ENCODE results near the gene ZKSCAN7. TPM values are rescaled to one million over a fixed set of nuclear protein-coding genes. Genes with fewer than 3 reads are reported as not detected.

ZKSCAN7 gene
- polyA plus RNA-seq (ENCODE audit: low read depth in 6 of 6): 1 to 10 TPM; 3.4 to 6.2 (median 5.0) TPM

DNA sequence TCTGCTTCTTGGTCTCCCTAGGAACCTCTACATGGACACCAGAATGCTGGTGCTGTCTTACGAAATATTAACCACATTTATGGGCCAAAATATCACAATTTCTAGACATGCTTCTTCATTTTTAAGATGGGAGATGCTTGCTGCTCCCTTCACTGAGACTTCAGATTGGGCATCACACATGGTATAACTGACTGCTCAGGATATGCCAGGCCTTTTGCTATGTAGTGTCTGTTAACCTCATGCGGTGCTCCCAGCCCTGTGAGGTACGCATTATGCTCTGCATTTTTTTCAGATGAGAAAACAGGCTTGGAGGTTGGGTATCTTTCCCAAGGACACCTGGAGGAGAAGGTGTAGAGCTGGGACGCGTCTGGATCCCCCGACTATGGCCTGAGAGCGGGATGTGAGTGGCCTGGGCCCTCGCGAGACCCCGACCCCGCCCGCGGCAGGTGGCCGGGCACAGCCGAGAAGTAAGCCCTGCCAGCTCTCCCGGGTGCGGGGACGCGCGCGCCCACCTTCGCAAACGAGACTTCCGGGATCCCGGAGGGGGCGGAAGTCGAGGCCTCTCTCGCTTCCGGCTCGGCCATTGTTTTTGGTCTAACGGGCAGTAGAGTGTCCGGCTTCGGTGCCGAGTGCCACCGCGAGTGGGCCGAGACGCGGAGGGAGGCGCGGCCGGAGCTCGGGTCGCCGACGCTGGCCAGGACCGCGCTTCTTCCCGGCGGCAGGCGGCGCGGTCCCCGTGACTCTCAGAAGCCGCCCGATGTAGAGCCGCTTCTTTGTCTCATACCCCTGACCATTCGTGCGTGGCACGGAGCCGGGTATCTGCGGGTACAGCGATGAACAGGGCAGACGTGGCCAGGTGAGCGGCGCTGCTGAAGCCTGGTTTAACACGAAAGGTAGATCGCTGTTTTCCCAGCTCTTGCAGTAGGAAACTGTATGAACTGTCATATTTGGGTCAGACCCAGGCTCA is at the start of gene ZKSCAN7:
Gene ZKSCAN7, plus strand, starts transcription at position 568 of the 967 bp plus-strand sequence. CDS start 1,855 bp downstream, outside the sequence.
- Mint-ChIP-seq H3K36me3 (peaks cover 10 to 15% of the 10 kb centered on the region in 2 donors), H3K27ac (peak within 1 kb of the TSS; percentile 55 to 94 (median 88)), H3K4me3 (peak within 1 kb of the TSS; percentile 87 to 97 (median 96)), H3K9me3 (peaks cover 0 to 5% (median 1%) of the 10 kb centered on the region in 7 donors), H3K4me1 (peaks cover 19 to 23% (median 21%) of the 10 kb centered on the region in 3 donors), H3K27me3 (peaks cover 19 to 25% (median 19%) of the 10 kb centered on the region in 3 donors)
- DNase-seq (peak; percentile 35), ATAC-seq (ENCODE audit: low read depth in 2 of 2) (peak; percentile 77 to 84)

DNA sequence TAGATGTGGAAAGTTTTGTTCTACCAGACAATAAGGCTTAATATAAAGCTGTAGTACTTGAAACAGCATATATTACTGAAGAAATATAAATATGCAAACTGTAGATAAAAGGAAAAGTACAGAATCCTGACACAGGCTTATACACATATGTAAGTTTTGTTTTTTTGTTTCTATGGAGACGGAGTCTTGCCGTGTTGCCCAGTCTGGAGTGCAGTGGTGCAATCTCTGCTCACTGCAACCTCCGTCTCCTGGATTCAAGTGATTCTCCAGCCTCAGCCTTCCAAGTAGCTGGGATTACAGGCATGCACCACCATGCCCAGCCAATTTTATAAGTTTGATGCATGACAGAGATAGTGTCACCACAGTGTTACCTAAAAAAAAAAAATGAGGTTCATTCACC is 48.4 kb upstream of the ZKSCAN7 start:
- Mint-ChIP-seq H3K4me1 (peaks cover 36 to 51% (median 46%) of the 10 kb centered on the region in 3 donors), H3K27ac (peak overlapping the region in 1 of 6 donors; percentile 67), H3K27me3 (no peaks in the 10 kb centered on the region), H3K36me3 (peaks cover 22 to 23% of the 10 kb centered on the region in 2 donors), H3K9me3 (peaks cover 5 to 17% (median 10%) of the 10 kb centered on the region in 7 donors), H3K4me3 (peak overlapping the region in 1 of 8 donors; percentile 41)
- ATAC-seq (ENCODE audit: low read depth in 2 of 2) (no peak), DNase-seq (no peak)

DNA sequence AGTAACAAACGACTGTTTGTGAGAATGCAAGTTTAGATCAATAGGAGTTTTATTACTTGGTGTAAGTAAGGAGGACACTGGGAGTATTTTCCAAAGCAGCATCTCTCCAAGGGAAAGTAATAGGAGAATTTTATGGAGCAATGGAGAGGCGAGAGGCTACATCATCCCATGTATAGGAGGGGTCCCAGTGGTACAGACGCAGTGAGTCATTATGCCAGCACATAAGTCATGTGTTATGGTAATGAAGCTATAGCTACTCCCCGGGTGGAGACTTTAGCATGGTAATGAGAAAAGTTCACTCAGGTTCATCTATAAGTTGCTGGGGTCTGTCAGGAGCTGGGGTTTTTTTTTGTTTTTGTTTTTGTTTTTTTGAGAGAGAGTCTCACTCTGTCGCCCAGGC is 48.0 kb upstream of the ZKSCAN7 start:
- Mint-ChIP-seq H3K27ac (peak overlapping the region in 2 of 6 donors; percentile 30 to 67), H3K27me3 (no peaks in the 10 kb centered on the region), H3K36me3 (peaks cover 18 to 19% of the 10 kb centered on the region in 2 donors), H3K9me3 (peaks cover 4 to 13% (median 8%) of the 10 kb centered on the region in 7 donors), H3K4me1 (peaks cover 36 to 55% (median 46%) of the 10 kb centered on the region in 3 donors), H3K4me3 (peak overlapping the region in 2 of 8 donors; percentile 3 to 31)
- DNase-seq (no peak), ATAC-seq (ENCODE audit: low read depth in 2 of 2) (no peak)

DNA sequence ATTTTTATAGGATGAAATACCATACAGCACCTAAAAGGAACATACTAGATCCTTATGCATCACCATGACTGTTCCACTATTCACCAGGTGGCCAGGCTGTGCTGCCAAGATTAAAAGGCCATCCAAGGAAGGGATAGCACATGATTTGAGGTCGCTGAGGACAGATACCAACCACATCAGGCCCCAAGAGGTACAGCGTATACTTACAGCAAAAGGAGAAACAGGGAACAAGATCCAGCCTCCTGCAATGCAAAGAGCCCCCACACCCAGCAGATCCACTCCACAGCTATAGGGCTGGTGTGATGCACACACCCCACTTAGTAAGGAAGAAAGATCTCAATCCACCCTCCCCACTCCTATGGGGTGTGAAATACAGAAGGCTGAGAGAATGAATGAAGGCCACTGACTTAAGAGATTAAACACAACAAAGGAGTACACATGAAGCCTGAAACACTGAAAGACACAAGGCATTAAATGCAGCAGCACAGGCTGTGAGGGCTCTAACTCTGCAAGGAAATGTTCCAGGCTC is 45.5 kb upstream of the ZKSCAN7 start:
- peaks cover 0 to 5% of the 10 kb centered on the region in 2 donors for H3K36me3 Mint-ChIP-seq
- H3K9me3 Mint-ChIP-seq: peaks cover 0 to 4% (median 0%) of the 10 kb centered on the region in 7 donors
- peak overlapping the region; percentile 92 to 100 (median 97) for H3K4me3 Mint-ChIP-seq
- peak overlapping the region; percentile 49 to 99 (median 97) for H3K27ac Mint-ChIP-seq
- H3K27me3 Mint-ChIP-seq: no peaks in the 10 kb centered on the region
- H3K4me1 Mint-ChIP-seq: peaks cover 29 to 63% (median 38%) of the 10 kb centered on the region in 3 donors
- ATAC-seq (ENCODE audit: low read depth in 2 of 2): no peak
- no peak for DNase-seq

DNA sequence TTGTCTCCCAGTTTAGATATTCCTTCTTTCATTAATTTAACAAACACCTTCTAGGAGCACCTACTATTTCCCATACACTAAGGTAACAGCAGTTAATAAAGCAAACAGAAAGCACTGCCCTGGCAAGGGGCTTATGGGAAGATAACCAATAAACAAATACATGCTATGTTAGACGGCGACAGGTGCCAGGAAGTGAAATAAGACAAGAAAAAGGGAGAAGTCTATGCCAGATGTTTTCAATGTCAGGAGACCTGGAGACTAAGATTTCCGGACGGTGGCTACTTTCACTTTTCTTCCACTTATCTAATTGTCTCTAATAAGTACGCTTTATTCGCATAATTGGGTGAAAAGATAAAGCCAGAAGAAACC is 45.0 kb upstream of the ZKSCAN7 start:
- DNase-seq (peak; percentile 53), ATAC-seq (ENCODE audit: low read depth in 2 of 2) (peak; percentile 59 to 73)
- H3K4me3 Mint-ChIP-seq: peak overlapping the region; percentile 92 to 100 (median 97)
- H3K36me3 Mint-ChIP-seq: peaks cover 0 to 5% of the 10 kb centered on the region in 2 donors
- no peaks in the 10 kb centered on the region for H3K27me3 Mint-ChIP-seq
- H3K4me1 Mint-ChIP-seq: peaks cover 29 to 62% (median 38%) of the 10 kb centered on the region in 3 donors
- peak overlapping the region; percentile 71 to 99 (median 97) for H3K27ac Mint-ChIP-seq
- H3K9me3 Mint-ChIP-seq: peaks cover 0 to 4% (median 0%) of the 10 kb centered on the region in 7 donors

DNA sequence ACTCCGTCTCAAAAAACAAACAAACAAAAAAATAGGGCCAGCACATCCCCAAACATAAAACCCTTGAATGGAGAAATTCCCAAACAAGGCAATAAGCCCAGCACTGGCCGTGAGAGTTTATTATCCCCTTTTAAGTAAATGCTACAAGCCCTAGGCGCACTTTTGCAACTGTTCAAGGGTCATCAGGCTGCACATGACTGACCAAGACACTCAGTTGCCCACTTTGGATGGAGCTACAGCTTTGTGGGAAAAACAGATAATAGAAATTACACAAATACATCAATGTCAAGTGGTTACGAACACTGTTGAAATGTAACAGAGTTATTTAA is 43.8 kb upstream of the ZKSCAN7 start:
- peak overlapping the region; percentile 93 to 99 (median 96) for H3K27ac Mint-ChIP-seq

DNA sequence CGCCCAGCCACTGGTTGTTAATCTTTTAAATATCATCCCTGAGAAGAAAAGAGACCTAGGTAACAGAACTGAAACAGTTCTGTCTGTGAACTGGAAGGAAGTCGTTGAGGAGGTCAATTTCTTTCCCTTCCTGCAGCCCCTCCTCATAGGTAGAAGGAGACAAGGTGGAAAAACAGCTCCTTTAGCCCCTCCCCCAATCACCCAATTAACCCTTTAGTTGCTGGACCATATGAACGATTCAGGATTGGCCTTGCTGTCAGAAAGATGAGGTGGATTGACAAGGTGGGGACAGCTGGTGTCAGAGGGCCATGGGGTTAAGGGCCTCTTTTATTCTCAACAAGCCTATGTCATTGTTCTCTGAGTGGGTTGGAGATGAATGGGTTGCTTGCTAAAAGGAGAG is 41.5 kb upstream of the ZKSCAN7 start:
- no peaks in the 10 kb centered on the region for H3K36me3 Mint-ChIP-seq
- peak overlapping the region in 1 of 6 donors; percentile 82 for H3K27ac Mint-ChIP-seq
- no peaks in the 10 kb centered on the region for H3K27me3 Mint-ChIP-seq
- ATAC-seq (ENCODE audit: low read depth in 2 of 2) (no peak), DNase-seq (no peak)
- peaks cover 32 to 60% (median 37%) of the 10 kb centered on the region in 3 donors for H3K4me1 Mint-ChIP-seq
- H3K9me3 Mint-ChIP-seq: no peaks in the 10 kb centered on the region
- peak overlapping the region in 2 of 8 donors; percentile 30 to 72 for H3K4me3 Mint-ChIP-seq

More for the DNA sequence above, 43.8 kb upstream of the ZKSCAN7 start:
- ATAC-seq (ENCODE audit: low read depth in 2 of 2) (no peak), DNase-seq (no peak)
- Mint-ChIP-seq H3K27me3 (no peaks in the 10 kb centered on the region), H3K4me1 (peaks cover 29 to 63% (median 34%) of the 10 kb centered on the region in 3 donors), H3K36me3 (no peaks in the 10 kb centered on the region), H3K9me3 (no peaks in the 10 kb centered on the region), H3K4me3 (peak overlapping the region; percentile 92 to 100 (median 97))

DNA sequence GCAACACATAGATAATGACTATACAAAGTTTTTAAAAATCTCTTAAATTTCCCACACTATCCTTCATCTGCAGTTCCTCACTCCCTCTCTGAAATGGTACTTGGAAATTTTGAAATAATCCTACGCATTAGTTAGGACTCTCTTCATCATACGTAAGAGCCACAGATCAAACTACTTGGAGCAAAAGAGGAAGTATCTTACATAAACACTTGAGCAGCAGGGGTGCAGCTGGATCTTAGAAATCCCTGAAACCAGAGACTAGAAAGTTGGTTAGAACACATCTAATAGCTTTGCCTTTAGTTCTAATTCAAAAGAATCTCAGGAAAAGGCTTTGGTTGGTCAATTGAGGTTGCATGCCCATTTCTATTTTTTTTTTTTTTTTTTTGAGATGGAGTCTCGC is 38.8 kb upstream of the ZKSCAN7 start:
- H3K27me3 Mint-ChIP-seq: peaks cover 5 to 6% (median 5%) of the 10 kb centered on the region in 3 donors
- no peak for ATAC-seq (ENCODE audit: low read depth in 2 of 2)
- peak overlapping the region in 1 of 8 donors; percentile 56 for H3K4me3 Mint-ChIP-seq
- DNase-seq: no peak
- H3K9me3 Mint-ChIP-seq: no peaks in the 10 kb centered on the region
- no peak overlapping the region for H3K27ac Mint-ChIP-seq
- peaks cover 19 to 43% (median 23%) of the 10 kb centered on the region in 3 donors for H3K4me1 Mint-ChIP-seq
- no peaks in the 10 kb centered on the region for H3K36me3 Mint-ChIP-seq

DNA sequence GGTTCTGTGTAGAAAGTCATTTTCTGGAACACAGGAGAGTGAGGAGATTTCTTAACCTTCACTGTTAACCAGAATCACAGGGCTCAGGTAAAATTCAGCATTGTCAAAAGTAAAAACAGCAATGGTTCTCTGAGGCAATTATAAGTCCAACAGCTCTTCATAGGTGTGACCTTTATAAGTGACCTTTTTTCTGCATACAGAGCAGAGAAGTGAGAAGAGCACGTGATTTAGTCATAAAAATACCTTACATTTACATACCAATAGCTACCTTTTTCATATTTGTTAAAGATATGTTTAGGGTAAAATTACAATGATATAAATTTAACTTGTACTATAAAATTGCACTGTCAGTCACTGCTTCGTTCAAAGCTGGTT is 36.2 kb upstream of the ZKSCAN7 start:
- DNase-seq: no peak
- peak overlapping the region in 1 of 8 donors; percentile 7 for H3K4me3 Mint-ChIP-seq
- no peaks in the 10 kb centered on the region for H3K36me3 Mint-ChIP-seq
- peak overlapping the region in 1 of 6 donors; percentile 63 for H3K27ac Mint-ChIP-seq
- ATAC-seq (ENCODE audit: low read depth in 2 of 2): no peak
- H3K4me1 Mint-ChIP-seq: peaks cover 11 to 25% (median 15%) of the 10 kb centered on the region in 3 donors
- peaks cover 7 to 21% (median 16%) of the 10 kb centered on the region in 3 donors for H3K27me3 Mint-ChIP-seq
- no peaks in the 10 kb centered on the region for H3K9me3 Mint-ChIP-seq

DNA sequence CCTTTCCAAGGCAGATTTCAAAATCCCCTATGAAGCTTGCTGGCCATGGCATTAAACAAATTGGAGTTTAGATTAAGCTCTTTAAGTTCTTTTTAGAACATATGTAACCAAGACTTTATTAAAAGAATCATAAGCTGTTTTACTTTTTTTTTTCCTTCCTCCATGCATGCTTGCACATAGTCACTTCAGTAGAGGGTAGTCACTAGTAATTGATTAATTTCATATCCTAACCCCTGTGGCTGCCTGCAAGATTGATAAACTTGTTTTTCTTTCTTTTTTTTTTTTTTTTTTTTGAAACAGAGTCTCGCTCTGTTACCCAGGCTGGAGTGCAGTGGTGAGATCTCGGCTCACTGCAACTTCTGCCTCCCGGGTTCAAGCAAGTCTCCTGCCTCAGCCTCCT is 33.3 kb upstream of the ZKSCAN7 start:
- H3K4me3 Mint-ChIP-seq: no peak overlapping the region
- H3K27ac Mint-ChIP-seq: no peak overlapping the region
- ATAC-seq (ENCODE audit: low read depth in 2 of 2): no peak
- peaks cover 20 to 43% (median 25%) of the 10 kb centered on the region in 3 donors for H3K27me3 Mint-ChIP-seq
- no peak for DNase-seq
- H3K36me3 Mint-ChIP-seq: no peaks in the 10 kb centered on the region
- peaks cover 7 to 17% (median 9%) of the 10 kb centered on the region in 3 donors for H3K4me1 Mint-ChIP-seq
- no peaks in the 10 kb centered on the region for H3K9me3 Mint-ChIP-seq

DNA sequence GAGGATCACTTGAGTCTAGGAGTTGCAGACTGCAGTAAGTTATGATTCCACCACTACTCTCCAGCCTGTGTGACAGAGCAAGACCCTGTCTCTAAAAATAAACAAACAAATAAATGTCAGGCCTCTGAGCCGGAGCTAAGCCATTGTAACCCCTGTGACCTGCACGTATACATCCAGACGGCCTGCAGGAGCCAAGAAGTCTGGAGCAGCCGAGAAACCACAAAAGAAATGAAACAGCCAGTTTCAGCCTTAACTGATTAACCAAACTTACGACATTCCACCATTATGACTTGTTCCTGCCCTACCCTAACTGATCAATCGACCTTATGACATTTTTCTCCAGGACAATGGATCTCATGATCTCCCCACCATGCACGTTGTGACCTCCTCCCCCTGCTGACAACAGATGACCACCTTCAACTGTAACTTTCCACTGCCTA is 32.5 kb upstream of the ZKSCAN7 start:
- Mint-ChIP-seq H3K27me3 (peaks cover 20 to 43% (median 25%) of the 10 kb centered on the region in 3 donors), H3K4me1 (peaks cover 7 to 12% (median 9%) of the 10 kb centered on the region in 3 donors), H3K27ac (peak overlapping the region in 1 of 6 donors; percentile 47), H3K36me3 (no peaks in the 10 kb centered on the region), H3K9me3 (no peaks in the 10 kb centered on the region), H3K4me3 (no peak overlapping the region)
- DNase-seq (no peak), ATAC-seq (ENCODE audit: low read depth in 2 of 2) (no peak)

DNA sequence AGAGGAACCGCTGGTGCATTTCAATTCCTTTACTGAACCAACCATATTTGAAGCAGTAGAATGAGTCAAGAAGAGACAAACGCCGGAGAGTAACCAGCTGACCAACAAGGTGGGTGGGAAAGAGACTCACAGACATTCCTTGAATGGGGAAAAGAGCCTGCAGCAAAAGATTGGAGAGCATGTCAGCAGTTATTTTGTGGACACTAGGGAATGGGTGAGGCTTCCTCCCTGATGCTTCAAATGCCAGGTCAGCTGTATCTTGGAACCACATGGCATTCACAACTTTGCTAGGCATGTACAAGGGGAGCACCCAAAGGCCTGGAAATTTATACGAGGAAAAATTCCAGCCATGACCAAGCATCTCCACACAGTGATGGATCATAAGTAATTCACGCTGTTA is 29.9 kb upstream of the ZKSCAN7 start:
- H3K9me3 Mint-ChIP-seq: no peaks in the 10 kb centered on the region
- H3K27ac Mint-ChIP-seq: peak overlapping the region in 1 of 6 donors; percentile 24
- H3K27me3 Mint-ChIP-seq: peaks cover 27 to 59% (median 31%) of the 10 kb centered on the region in 3 donors
- ATAC-seq (ENCODE audit: low read depth in 2 of 2) (no peak), DNase-seq (no peak)
- no peaks in the 10 kb centered on the region for H3K4me1 Mint-ChIP-seq
- no peaks in the 10 kb centered on the region for H3K36me3 Mint-ChIP-seq
- H3K4me3 Mint-ChIP-seq: no peak overlapping the region

DNA sequence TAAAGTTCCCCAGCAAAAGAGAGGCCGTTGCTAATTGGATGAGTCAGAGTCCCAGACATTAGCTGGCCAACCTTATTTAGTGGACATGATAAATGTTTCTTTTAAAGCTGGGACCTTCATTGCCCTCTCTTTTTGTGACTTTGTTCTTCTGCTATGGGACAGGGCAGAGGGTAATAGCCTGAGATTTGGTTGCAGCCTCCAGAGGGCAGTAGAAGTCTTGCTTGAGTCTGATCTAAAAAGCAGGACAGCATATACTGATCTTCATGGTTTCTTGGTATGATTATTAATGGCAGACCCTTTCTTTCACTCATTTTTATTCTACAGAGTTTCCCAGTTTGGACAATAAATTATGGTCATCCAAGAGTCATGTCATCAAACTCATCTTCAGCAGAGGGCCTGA is 25.1 kb upstream of the ZKSCAN7 start:
- Mint-ChIP-seq H3K4me1 (no peaks in the 10 kb centered on the region), H3K9me3 (no peaks in the 10 kb centered on the region), H3K27me3 (peaks cover 16 to 34% (median 23%) of the 10 kb centered on the region in 3 donors), H3K4me3 (no peak overlapping the region), H3K36me3 (no peaks in the 10 kb centered on the region), H3K27ac (no peak overlapping the region)
- DNase-seq (no peak), ATAC-seq (ENCODE audit: low read depth in 2 of 2) (no peak)

Data from naive B cell (primary cell).